Coronary artery (tissue), 2 donors: Measurements from ENCODE around the gene TMEM117.

Experiments used
- DNase-seq: peaks from one replicate; pipeline ENCODE4 v3.0.0-alpha.2; 2017; ENCODE audit warnings: low spot score
- H3K27ac ChIP-seq, 2 donors: fragments of 200-600 bp; sonication (generic); one replicate each; pipeline ENCODE4 v1.5.1; 2016 to 2019
- H3K4me3 ChIP-seq: fragments of 200-600 bp; sonication (generic); 2 replicates; pipeline ENCODE4 v1.5.1; 2016; ENCODE audit warnings: mild to moderate bottlenecking, moderate library complexity
- TF ChIP-seq, protein P1 (sequence below): fragments of 200-600 bp; sonication (generic); IDR thresholded peaks from one replicate; pipeline ENCODE4 v1.5.1; 2019; ENCODE audit warnings: antibody characterized with exemption

Gene TMEM117

DNA sequence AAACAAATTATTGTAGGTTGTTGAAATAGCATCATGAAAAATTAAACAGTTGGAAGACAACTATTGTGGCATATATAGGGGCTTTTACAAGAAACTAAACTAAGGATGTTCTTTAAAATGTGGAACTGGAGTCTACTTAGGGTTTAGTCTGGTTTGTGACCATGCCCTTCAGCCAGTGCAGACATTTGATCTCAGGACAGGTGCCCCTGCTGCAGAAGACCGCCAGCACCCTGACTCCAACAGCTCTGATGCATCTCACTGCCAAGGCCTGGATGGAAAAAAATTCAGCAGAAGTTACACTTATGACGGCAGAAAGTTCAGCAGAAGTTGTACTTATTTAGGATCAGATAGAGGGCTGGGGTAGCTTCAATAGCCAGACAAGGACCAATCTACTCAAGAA lies 51.5 kb downstream of the TMEM117 start:
- Histone ChIP-seq H3K4me3 (no peak overlapping the region), H3K27ac (no peak overlapping the region)
- TF ChIP-seq, protein P1, sequence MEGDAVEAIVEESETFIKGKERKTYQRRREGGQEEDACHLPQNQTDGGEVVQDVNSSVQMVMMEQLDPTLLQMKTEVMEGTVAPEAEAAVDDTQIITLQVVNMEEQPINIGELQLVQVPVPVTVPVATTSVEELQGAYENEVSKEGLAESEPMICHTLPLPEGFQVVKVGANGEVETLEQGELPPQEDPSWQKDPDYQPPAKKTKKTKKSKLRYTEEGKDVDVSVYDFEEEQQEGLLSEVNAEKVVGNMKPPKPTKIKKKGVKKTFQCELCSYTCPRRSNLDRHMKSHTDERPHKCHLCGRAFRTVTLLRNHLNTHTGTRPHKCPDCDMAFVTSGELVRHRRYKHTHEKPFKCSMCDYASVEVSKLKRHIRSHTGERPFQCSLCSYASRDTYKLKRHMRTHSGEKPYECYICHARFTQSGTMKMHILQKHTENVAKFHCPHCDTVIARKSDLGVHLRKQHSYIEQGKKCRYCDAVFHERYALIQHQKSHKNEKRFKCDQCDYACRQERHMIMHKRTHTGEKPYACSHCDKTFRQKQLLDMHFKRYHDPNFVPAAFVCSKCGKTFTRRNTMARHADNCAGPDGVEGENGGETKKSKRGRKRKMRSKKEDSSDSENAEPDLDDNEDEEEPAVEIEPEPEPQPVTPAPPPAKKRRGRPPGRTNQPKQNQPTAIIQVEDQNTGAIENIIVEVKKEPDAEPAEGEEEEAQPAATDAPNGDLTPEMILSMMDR = no peak
- no peak for DNase-seq

DNA sequence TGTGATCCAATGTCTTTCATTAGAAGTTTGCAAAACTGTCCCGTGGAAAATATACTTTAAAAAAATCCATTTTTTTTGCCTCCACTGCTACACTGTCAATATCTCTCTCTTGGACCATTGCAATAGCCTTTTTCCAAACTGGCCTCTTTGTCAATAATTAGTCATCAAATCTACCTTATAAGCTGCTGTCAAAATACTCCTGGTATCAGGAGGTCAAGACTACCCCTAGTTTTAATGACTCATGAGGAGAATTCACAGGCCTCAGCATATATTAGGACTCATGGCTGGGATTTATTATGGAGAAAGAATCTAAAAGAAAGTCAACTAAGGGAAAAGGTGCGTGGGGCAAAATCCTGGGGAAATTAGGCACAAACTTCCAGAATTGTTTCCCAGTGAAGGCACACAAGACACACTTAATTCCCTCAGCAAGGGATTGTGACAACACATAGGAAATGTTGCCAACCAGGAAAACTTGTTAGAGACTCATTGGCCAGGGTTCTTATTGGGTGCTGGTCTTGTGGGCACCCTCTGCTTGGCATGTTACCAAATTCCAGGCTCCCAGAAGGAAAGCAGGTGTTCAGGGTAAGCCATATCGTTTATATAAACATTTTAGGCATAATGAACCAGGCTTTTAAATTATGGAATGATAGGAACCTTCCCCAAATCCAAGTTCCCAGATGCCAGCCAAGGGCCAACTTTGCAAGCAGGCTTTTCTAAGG lies 56.1 kb downstream of the TMEM117 start:
- no peak for DNase-seq
- H3K4me3 ChIP-seq = no peak overlapping the region
- TF ChIP-seq, protein P1 = no peak

DNA sequence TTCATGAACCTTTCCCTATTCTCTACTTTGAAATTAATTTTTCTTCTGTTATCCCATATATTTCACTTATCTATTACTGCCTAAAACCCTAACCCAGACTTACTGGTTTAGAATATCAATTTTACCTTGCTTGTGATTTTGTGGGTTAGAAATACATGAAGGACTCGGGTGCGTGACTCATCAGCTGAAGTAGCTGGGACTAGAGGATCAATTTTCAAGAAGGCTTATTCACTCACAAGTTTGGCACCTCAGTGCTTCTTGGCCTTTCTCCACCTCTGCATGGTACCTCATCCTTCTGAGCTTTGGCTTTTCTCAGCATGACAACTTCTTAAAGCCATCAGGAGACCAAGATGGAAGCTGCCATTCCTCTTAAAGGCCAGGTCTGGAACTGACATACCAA lies 57.8 kb downstream of the TMEM117 start:
- DNase-seq = no peak
- Histone ChIP-seq H3K4me3 (no peak overlapping the region), H3K27ac (no peak overlapping the region)
- TF ChIP-seq, protein P1 = no peak

More for the DNA sequence above, 56.1 kb downstream of the TMEM117 start:
- H3K27ac ChIP-seq = no peak overlapping the region

DNA sequence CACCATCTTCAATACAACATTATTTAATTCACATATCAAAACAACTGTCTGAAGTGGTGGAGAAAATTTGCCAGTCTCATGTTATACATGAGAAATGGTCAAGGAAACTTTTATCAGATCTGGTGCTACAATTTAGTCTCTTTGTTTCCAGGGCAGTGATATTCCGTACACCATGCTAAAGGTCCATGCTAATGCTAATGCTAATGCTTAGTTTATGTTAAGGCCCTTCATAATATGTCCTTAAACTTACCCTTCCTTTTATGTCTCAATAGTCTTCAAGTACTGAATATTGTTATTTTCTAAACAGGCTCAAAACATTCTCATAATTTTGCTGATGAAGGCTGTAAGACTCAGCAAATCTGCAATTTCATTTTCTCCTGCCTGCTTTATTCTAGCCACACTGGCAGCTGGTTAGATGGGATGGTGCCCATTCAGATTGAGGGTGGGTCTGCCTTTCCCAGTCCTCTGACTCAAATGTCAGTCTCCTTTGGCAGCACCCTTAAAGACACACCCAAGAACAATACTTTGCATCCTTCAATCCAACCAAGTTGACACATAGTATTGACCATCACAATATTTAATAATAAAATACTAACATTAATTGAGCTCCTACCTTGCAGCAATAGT lies 59.8 kb downstream of the TMEM117 start:
- H3K27ac ChIP-seq = no peak overlapping the region

DNA sequence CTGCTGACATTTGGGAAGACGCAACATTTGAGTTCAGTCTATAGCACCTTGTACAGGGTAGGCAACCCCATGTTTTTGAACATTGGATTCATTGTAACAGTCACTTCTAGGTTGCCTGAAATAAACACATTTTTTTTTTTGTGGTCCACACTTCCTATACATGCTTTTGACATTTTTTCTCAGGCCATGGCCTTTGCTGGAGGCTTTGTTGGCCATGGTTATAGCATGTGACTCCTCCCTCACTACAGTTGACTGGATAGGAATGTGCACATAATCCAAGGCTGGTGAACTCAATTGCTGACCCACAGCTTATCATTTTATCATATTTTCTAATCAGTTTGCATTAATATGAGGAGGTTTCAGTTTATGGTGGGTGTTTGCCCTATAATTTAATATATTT lies 60.6 kb downstream of the TMEM117 start:
- Histone ChIP-seq H3K4me3 (no peak overlapping the region), H3K27ac (no peak overlapping the region)
- no peak for DNase-seq
- TF ChIP-seq, protein P1 = no peak

More for the DNA sequence above, 59.8 kb downstream of the TMEM117 start:
- H3K4me3 ChIP-seq = no peak overlapping the region
- TF ChIP-seq, protein P1 = no peak
- DNase-seq = no peak

DNA sequence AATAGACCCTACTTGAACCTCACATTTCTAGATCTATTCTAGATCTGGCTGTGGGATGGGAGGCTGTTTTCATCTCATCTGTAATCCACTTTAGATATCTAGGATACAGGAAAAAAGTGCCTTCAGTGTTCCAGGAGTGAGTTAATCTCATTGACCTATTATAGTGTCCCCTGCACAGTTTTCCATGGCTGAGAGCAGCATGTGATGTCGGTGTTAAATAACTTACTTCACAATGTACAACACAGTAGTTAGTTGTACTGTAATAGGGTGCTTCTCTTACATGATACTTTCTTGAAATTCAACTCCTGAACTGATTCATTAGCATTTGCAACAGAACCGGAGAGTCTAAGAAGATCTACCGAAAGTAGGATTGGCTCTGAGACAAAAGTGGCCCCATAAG lies 62.6 kb downstream of the TMEM117 start:
- Histone ChIP-seq H3K27ac (no peak overlapping the region), H3K4me3 (no peak overlapping the region)
- DNase-seq = no peak
- TF ChIP-seq, protein P1 = no peak

DNA sequence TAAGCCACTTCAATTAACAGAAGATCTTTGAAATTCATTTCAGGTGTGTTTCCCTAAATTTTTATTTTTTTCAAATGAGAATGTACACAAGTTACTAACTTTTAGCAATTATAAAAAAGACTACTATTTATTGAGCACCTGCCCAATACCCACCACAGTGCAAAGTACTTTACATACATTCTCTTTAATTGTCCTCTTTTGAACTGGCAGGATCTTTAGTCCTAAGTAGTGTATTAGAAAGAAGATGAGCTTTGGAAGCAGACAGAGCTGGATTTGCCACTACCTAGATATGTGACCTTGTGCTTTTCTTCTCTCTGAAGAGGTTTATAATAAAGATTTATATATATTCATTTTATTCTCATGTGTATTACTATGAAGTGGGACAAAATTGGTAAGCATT lies 63.7 kb downstream of the TMEM117 start:
- no peak for DNase-seq
- Histone ChIP-seq H3K27ac (no peak overlapping the region), H3K4me3 (no peak overlapping the region)
- TF ChIP-seq, protein P1 = no peak
